CD4-positive, alpha-beta T cell treated with Interferon gamma for 1 hour (primary cell): Measurements from ENCODE around the gene EPS15.

Source experiments
- DNase-seq: peaks from one replicate; pipeline ENCODE4 v3.0.0-alpha.2; 2020

The EPS15 gene

GRCh38 chr1:51372561-51372960 is 146.5 kb downstream of the EPS15 start:
- DNase-seq: no peak

DNA sequence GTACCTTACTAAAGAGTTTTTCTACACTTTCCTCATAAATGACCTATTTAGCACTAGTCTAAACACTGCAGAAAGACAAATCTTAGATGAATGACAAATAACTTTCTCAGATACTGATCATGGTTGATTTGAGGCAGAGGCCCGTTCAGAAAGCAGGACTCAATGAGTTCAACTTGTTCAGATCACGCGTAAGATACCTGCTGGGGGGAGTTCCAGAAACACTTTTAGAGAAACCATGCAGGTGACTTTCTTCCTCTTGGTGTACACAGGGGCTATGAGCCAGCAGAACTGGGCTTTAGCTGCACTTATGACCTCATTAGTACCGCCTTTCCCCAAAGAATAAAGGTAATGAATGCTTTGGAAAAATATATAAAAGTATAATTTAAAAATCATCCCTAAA is 149.9 kb downstream of the EPS15 start:
- no peak for DNase-seq

DNA sequence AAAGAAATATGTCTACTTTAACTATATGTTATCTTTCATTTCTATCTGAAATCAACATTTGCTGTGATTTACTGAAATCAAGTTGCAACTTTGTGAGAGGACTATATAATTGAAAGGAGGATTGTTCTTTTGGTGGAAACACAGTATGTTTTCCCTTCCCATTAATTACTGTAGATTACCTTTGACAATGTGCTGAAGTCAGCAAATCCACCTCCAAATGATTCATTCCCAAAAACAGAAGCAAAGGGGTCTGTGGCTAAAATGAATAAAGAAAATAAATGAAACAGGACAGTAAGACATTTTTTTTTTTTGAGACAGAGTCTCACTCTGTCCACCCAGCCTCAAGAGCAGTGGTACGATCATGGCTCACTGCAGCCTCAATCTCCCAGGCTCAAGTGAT is 153.3 kb downstream of the EPS15 start:
- no peak for DNase-seq

DNA sequence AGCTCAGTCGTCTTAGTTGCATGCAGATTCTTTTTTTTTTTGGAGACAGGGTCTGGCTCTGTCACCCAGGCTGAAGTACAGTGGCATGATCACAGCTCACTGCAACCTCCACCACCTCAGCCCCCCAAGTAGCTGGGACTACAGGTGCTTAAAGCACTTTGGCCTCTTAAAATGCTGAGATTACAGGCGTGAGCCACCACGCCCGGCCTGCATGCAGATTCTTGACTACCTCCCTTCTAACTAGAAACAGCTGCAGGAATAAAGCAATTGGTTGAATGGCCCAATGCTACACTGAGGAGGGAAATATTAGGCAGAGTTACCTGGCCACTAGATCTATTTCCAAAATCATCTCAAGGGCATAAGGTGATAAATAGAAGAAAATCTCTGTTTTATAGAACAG is 159.2 kb downstream of the EPS15 start:
- no peak for DNase-seq

- DNase-seq: no peak
Observed at GRCh38 chr1:51355382-51355781, 163.7 kb downstream of the EPS15 start.

DNA sequence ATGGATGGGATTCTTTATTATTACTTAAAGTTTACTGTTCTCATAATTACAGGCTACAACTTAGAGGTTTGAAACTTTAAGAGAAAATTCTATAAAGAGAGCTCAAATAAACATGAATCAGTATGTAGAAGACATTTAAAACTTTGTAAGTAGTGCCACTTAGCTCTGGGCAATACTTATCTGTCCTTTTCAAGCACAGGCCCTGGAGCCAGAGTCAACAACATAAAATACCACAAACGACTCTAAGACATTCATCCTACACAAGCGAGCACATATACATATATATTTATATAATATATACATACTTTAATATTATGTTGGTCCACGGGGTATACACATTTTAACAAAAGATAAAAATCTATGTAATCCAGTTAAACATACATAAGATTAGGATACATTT is 164.7 kb downstream of the EPS15 start:
- no peak for DNase-seq

- DNase-seq: no peak
Observed at GRCh38 chr1:51351907-51352306, 167.2 kb downstream of the EPS15 start.

- DNase-seq: no peak
Observed at GRCh38 chr1:51349862-51350261, 169.2 kb downstream of the EPS15 start.

DNA sequence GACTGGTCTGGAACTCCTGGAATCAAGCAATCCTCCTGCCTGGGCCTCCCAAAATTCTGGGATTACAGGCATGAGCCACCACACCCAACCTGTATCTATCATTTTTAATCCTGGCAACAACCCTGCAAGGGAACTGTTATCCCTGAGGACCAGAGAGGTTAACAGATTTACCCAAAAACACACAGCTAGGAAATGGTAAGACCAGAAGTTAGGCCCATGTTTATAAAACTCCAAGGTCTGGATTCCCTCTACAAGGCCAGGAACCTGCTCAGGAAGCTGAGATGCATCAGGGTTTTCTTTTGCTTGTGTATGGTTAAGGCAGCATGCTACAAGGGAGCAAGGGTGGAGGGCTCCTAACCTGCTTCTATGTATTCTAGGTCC is 170.9 kb downstream of the EPS15 start:
- DNase-seq: no peak

DNA sequence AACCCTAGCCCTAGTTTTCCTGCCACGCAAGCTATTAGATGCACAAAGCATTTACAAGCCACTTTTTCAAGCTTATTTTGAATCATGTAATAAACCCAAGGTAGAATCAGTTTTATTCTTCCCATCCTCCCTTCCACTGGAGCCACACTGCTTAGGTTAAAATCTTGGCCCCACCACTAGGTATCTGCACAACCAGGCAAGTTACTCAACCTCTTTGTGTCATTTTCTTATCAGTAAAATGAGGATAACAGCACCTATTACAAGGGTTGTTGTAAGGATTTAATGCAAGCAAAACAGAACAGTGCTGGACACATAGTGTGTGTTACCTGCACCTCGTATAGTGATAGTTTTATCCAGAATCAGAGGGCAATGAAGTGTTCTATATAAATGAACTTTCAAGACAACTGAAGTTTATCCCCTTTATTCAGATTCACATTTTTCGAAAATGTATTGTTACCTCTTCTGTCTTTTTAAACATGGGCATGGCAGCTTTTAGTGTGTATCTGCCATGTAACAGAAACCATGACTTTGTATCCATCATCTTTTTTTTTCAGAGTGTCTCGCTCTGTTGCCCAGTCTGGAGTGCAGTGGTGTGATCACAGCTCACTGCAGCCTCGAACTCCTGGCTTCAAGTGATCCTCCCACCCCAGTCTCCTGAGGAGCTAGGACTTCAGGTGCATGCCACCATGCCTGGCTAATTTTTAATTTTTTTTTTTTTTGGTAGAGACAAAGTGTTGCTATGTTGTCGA is 171.5 kb downstream of the EPS15 start:
- DNase-seq: no peak

DNA sequence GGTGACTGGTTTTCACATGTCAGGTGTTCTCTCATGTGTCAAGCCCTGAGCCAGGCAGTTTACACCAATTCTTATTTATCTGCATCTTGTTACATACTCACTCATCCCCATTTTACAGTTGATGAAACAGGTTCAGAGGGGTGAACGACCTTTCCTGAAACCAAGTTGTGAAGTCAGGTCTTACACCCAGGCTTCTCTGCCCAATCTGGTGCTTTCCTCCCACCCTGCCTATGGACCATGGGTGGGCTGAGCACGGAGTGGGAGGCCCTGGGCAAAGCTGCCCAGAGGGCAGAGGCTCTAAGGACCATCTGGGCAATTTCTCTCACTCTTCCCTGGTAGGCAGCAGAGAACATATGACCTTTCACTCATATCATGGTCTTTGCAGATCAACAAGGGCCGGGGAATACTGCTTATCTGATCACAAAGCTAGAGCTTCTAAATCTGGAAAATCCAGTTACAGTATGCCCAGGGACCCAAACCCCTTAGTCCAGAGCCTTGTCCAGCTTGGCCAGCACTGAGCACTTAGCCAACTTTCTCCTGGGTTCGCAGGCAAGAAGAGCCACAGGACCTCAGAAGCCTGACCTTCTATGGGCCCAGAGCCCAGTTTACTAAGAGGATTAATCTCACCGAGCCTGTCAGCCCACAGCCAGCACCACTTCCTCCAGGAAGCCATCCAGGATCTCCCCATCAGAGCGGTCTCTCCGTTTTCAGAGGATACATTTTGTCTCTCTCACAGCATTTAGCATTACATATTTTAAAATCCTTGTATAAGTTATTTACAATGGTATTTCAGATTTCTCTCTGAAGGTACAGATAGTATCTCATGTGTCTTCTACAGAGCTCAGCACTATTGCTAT is 172.8 kb downstream of the EPS15 start:
- DNase-seq: no peak

GRCh38 chr1:51345300-51345687 is 173.8 kb downstream of the EPS15 start:
- no peak for DNase-seq

- no peak for DNase-seq
Observed at GRCh38 chr1:51344602-51345299, 174.3 kb downstream of the EPS15 start.

- no peak for DNase-seq
Observed at GRCh38 chr1:51344276-51344601, 174.8 kb downstream of the EPS15 start.

GRCh38 chr1:51343624-51344023 is 175.4 kb downstream of the EPS15 start:
- DNase-seq: no peak

- no peak for DNase-seq
Observed at GRCh38 chr1:51342591-51343206, 176.4 kb downstream of the EPS15 start.

DNA sequence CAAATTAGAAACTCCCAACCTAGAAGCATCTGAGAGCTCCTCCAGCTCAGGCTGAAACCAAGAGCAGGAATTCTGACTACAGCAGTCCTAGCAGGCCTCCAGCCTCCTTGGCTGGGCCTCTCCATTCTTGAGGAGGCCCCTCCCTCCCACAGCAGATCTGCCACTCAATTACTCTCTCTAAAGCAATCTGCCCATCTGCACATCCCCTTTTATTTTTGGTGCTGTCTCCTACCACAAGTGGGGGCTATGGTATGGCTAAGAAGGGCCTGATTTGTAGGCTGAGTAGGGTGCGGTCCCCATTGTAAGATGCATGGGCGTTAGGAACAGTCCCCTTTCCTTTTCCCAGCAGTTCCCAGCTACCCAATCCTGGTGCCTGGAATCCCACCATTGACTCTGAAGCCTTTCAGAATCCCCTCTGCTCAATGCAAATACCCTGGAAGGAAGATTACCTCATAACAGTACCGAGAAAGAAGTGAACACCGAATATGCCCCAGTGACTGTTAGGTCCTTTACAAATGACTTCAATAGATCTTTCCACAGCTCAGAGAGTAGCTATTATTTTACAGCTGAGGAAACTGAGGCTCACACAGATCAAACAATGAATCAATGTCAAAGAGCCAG is 177.1 kb downstream of the EPS15 start:
- no peak for DNase-seq

- no peak for DNase-seq
Observed at GRCh38 chr1:51340380-51340779, 178.7 kb downstream of the EPS15 start.

DNA sequence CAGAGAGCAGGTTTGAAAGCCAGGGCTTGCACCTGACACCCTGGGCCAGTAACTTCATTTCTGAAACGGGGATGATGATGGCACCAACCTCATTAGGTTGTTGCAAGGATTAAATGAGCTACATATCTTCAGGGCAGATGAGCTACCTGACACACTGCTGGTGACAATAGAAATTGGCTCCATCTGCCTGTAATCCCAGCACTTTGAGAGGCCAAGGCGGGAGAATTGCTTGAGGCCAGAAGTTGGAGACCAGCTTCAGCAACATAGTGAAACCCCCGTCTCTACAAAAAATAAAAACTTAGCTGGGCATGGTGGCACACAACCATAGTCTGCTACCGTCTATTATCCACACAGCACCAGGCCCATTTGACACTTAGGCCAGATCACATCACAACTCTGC is 182.4 kb downstream of the EPS15 start:
- no peak for DNase-seq

DNA sequence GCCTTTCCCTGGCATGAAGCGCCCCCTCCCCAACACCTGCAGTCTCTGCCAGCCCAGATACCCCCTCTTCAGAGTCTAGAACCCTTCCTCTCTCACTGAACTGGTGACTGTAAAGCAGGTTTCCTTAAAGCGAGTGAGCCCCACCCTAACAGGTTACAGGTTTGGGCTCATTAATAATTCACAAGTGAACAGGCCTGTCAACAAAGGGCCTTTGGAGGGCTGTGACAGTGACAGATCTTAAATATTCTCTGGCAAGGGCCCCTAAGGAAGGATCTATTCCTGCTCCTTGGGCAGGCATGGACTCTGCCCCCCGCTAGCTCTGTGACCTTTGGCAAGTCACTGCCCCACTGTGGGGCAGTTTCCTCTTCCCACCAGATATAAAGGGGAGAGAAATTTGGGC is 183.1 kb downstream of the EPS15 start:
- no peak for DNase-seq

GRCh38 chr1:51331206-51332100 is 187.6 kb downstream of the EPS15 start:
- peak; percentile 17 for DNase-seq
